Gastrocnemius medialis (tissue), 4 donors: ENCODE data around the gene MYO1D.

ENCODE experiments used
- POLR2A ChIP-seq, 2 donors: fragments of 450-650 bp; IDR thresholded peaks; one replicate each; pipeline ENCODE4 v1.6.1; 2017; ENCODE audit warnings: antibody characterized with exemption in 2 of 2, mild to moderate bottlenecking in 2 of 2, moderate library complexity in 2 of 2
- TF ChIP-seq, protein P1 (sequence below), 5 experiments: fragments of 450-650 bp in 3 of 5; fragments of 200-600 bp in 2 of 5; sonication (generic) in 2 of 5; IDR thresholded peaks in 4 of 5; conservative IDR thresholded peaks in 1 of 5; 1 replicate in 4 of 5; 2 replicates in 1 of 5; pipeline ENCODE4 v1.5.1; 2016 to 2019; ENCODE audit warnings: antibody characterized with exemption in 5 of 5, mild to moderate bottlenecking in 3 of 5, moderate library complexity in 3 of 5

DNA sequence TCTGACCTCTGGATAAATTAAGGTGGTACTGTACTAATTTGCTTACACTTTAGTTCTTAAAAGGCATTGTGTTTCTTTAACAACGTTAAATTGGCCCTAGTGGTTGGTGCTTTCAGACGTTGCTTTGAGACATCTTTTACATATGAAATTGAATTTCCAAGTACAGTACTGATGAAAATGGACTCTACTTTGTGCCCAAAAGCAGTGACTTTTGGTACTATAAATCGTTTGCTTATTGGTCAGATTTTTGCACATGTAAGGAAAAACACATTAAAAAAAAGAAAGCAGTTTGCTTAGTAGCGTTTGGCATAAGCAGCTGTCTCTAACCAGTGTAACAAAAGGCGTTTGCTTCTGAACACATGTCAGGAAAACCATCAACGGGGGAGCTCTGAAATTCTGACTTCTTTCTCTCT is 250.5 kb downstream of the MYO1D start:
- TF ChIP-seq, protein P1, sequence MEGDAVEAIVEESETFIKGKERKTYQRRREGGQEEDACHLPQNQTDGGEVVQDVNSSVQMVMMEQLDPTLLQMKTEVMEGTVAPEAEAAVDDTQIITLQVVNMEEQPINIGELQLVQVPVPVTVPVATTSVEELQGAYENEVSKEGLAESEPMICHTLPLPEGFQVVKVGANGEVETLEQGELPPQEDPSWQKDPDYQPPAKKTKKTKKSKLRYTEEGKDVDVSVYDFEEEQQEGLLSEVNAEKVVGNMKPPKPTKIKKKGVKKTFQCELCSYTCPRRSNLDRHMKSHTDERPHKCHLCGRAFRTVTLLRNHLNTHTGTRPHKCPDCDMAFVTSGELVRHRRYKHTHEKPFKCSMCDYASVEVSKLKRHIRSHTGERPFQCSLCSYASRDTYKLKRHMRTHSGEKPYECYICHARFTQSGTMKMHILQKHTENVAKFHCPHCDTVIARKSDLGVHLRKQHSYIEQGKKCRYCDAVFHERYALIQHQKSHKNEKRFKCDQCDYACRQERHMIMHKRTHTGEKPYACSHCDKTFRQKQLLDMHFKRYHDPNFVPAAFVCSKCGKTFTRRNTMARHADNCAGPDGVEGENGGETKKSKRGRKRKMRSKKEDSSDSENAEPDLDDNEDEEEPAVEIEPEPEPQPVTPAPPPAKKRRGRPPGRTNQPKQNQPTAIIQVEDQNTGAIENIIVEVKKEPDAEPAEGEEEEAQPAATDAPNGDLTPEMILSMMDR (IDR thresholded peaks at IDR 0.05 in 4 of 5, conservative IDR thresholded peaks at IDR 0.05 in 1 of 5): no peak
- TF ChIP-seq POLR2A (IDR thresholded peaks at IDR 0.05): no peak
